Nephron progenitor cell (in vitro differentiated cells): ENCODE results near the gene TIMP3.

Experiments used
- DNase-seq: peaks from one replicate; pipeline ENCODE4 v3.0.0; 2021
- H3K27ac Mint-ChIP-seq: 2 replicates; pipeline ENCODE4 v1.8.0; 2021; ENCODE audit warnings: mild to moderate bottlenecking, moderate library complexity, mixed read lengths
- H3K27me3 Mint-ChIP-seq: 2 replicates; pipeline ENCODE4 v1.8.0; 2021; ENCODE audit warnings: mild to moderate bottlenecking, low read depth, mixed read lengths; ENCODE audit not compliant: poor library complexity
- H3K36me3 Mint-ChIP-seq: 2 replicates; pipeline ENCODE4 v1.8.0; 2021; ENCODE audit warnings: low read depth, mixed read lengths
- H3K4me1 Mint-ChIP-seq: 2 replicates; pipeline ENCODE4 v1.8.0; 2021; ENCODE audit warnings: mixed read lengths
- H3K4me3 Mint-ChIP-seq: 2 replicates; pipeline ENCODE4 v1.8.0; 2021; ENCODE audit warnings: mild to moderate bottlenecking, moderate library complexity, mixed read lengths
- H3K9me3 Mint-ChIP-seq: 2 replicates; pipeline ENCODE4 v1.8.0; 2021; ENCODE audit warnings: mild to moderate bottlenecking, moderate library complexity, mixed read lengths
- CTCF ChIP-seq: fragments of 200-600 bp; sonication (generic); IDR thresholded peaks from 2 replicates; pipeline ENCODE4 v1.5.0; 2021; ENCODE audit warnings: antibody characterized with exemption

TIMP3 gene

GRCh38 chr22:32852395-32853251 lies 51.1 kb downstream of the TIMP3 start:
- no peaks in the 10 kb centered on the region for H3K27me3 Mint-ChIP-seq
- DNase-seq: no peak
- peaks cover 16% of the 10 kb centered on the region for H3K4me1 Mint-ChIP-seq
- no peak for TF ChIP-seq CTCF
- no peaks in the 10 kb centered on the region for H3K9me3 Mint-ChIP-seq
- H3K4me3 Mint-ChIP-seq: no peak overlapping the region
- no peaks in the 10 kb centered on the region for H3K36me3 Mint-ChIP-seq
- peak overlapping the region; percentile 23 for H3K27ac Mint-ChIP-seq

- H3K9me3 Mint-ChIP-seq: no peaks in the 10 kb centered on the region
- H3K27ac Mint-ChIP-seq: no peak overlapping the region
- peaks cover 15% of the 10 kb centered on the region for H3K4me1 Mint-ChIP-seq
- DNase-seq: no peak
- H3K27me3 Mint-ChIP-seq: no peaks in the 10 kb centered on the region
- H3K4me3 Mint-ChIP-seq: no peak overlapping the region
- TF ChIP-seq CTCF: no peak
- no peaks in the 10 kb centered on the region for H3K36me3 Mint-ChIP-seq
Measured at GRCh38 chr22:32853662-32854061, 52.2 kb downstream of the TIMP3 start.

- no peak overlapping the region for H3K4me3 Mint-ChIP-seq
Measured at GRCh38 chr22:32854351-32854804, 52.9 kb downstream of the TIMP3 start.

GRCh38 chr22:32855045-32855756 lies 53.7 kb downstream of the TIMP3 start:
- no peaks in the 10 kb centered on the region for H3K27me3 Mint-ChIP-seq
- no peak overlapping the region for H3K27ac Mint-ChIP-seq
- no peaks in the 10 kb centered on the region for H3K36me3 Mint-ChIP-seq
- DNase-seq: no peak
- H3K9me3 Mint-ChIP-seq: no peaks in the 10 kb centered on the region
- H3K4me1 Mint-ChIP-seq: peaks cover 15% of the 10 kb centered on the region
- TF ChIP-seq CTCF: no peak
- no peak overlapping the region for H3K4me3 Mint-ChIP-seq

More at GRCh38 chr22:32854351-32854804, 52.9 kb downstream of the TIMP3 start:
- DNase-seq: no peak
- Mint-ChIP-seq H3K9me3 (no peaks in the 10 kb centered on the region), H3K36me3 (no peaks in the 10 kb centered on the region), H3K27ac (peak overlapping the region; percentile 24), H3K4me1 (peaks cover 11% of the 10 kb centered on the region), H3K27me3 (no peaks in the 10 kb centered on the region)
- no peak for TF ChIP-seq CTCF

GRCh38 chr22:32858121-32858703 lies 56.7 kb downstream of the TIMP3 start:
- no peak overlapping the region for H3K4me3 Mint-ChIP-seq
- H3K36me3 Mint-ChIP-seq: no peaks in the 10 kb centered on the region
- H3K4me1 Mint-ChIP-seq: peaks cover 12% of the 10 kb centered on the region
- TF ChIP-seq CTCF: no peak
- DNase-seq: no peak
- no peaks in the 10 kb centered on the region for H3K9me3 Mint-ChIP-seq
- H3K27me3 Mint-ChIP-seq: no peaks in the 10 kb centered on the region
- H3K27ac Mint-ChIP-seq: no peak overlapping the region
